Endothelial cell of umbilical vein (primary cell): Measurements from ENCODE around the gene PPM1D.
"Not testable (repeated sequence)": the region's sequence is repeated elsewhere in the genome, so short reads cannot be mapped to it uniquely, and the experiment has no call there.

Experiments
- CTCF ChIP-seq, 2 donors: IDR thresholded peaks; 1 replicate in 1 of 2; 2 replicates in 1 of 2; pipeline ENCODE4 v1.5.1; 2011; ENCODE audit warnings: low read length in 2 of 2, mild to moderate bottlenecking in 2 of 2, moderate library complexity in 2 of 2, control low read depth in 1 of 2, inconsistent platforms in 1 of 2, low read depth in 1 of 2; ENCODE audit not compliant: insufficient read depth in 1 of 2; ENCODE audit errors: extremely low read depth in 1 of 2
- EZH2 ChIP-seq: IDR thresholded peaks from 2 replicates; pipeline ENCODE4 v1.6.1; 2012; ENCODE audit warnings: borderline replicate concordance, low read depth, mild to moderate bottlenecking, moderate library complexity, low read length, inconsistent platforms; ENCODE audit not compliant: severe bottlenecking
- FOS ChIP-seq: IDR thresholded peaks from 2 replicates; pipeline ENCODE4 v1.6.1; 2011; ENCODE audit warnings: mild to moderate bottlenecking, low read length, moderate library complexity, borderline replicate concordance; ENCODE audit not compliant: insufficient read depth
- GATA2 ChIP-seq: IDR thresholded peaks from 2 replicates; pipeline ENCODE4 v1.7.0; 2011; ENCODE audit warnings: low read depth, mild to moderate bottlenecking, moderate library complexity, mixed read lengths, low read length; ENCODE audit not compliant: insufficient read length, insufficient read depth
- JUN ChIP-seq: IDR thresholded peaks from 2 replicates; pipeline ENCODE4 v1.6.1; 2011; ENCODE audit warnings: borderline replicate concordance, low read depth; ENCODE audit not compliant: insufficient read length, insufficient read depth
- MAX ChIP-seq: IDR thresholded peaks from 2 replicates; pipeline ENCODE4 v1.6.1; 2011; ENCODE audit not compliant: insufficient read depth, insufficient read length
- MYC ChIP-seq: IDR thresholded peaks from one replicate; pipeline ENCODE4 v1.6.1; 2011; ENCODE audit warnings: mild to moderate bottlenecking, low read depth, low read length
- POLR2A ChIP-seq: IDR thresholded peaks from 2 replicates; pipeline ENCODE4 v1.6.1; 2012; ENCODE audit warnings: low read depth, mild to moderate bottlenecking, control low read depth, low read length
- POLR2AphosphoS5 ChIP-seq: IDR thresholded peaks from 2 replicates; pipeline ENCODE4 v1.6.1; 2012; ENCODE audit warnings: low read depth, mild to moderate bottlenecking, control low read depth, low read length, moderate library complexity; ENCODE audit not compliant: insufficient read depth

GRCh38 chr17:60613796-60614195 is 13.8 kb downstream of the PPM1D start:
- not testable (repeated sequence) for TF ChIP-seq POLR2A; CTCF (IDR thresholded peaks at IDR 0.05; ENCODE audit: extremely low read depth in 1 of 2, insufficient read depth in 1 of 2, low read depth in 1 of 2, low read length in 2 of 2); POLR2AphosphoS5; MYC; EZH2; FOS; GATA2; MAX; JUN
